SK-N-SH treated with all-trans-retinoic acid at 6 μM for 48 hours (cell line): ENCODE data around the gene SUPT3H.

Experiments
- ARNTL ChIP-seq: fragments of 450-650 bp; formaldehyde crosslinking; IDR thresholded peaks from 2 replicates; pipeline ENCODE4 v1.5.0; 2020; ENCODE audit warnings: low read depth, mild to moderate bottlenecking, moderate library complexity, borderline replicate concordance
- CSDC2 ChIP-seq: fragments of 250-450 bp; sonication (Bioruptor Pico); IDR thresholded peaks from 2 replicates; pipeline ENCODE4 v1.5.0; 2020; ENCODE audit warnings: mild to moderate bottlenecking, moderate library complexity
- PATZ1 ChIP-seq: fragments of 250-450 bp; sonication (Bioruptor Pico); IDR thresholded peaks from 2 replicates; pipeline ENCODE4 v1.8.0; 2020; ENCODE audit warnings: mild to moderate bottlenecking, moderate library complexity, borderline replicate concordance
- POU6F1 ChIP-seq: fragments of 250-450 bp; sonication (Bioruptor Pico); IDR thresholded peaks from 2 replicates; pipeline ENCODE4 v1.8.0; 2021; ENCODE audit warnings: low read depth, mild to moderate bottlenecking, moderate library complexity, borderline replicate concordance
- TCF4 ChIP-seq: fragments of 250-450 bp; sonication (Bioruptor Pico); IDR thresholded peaks from 2 replicates; pipeline ENCODE4 v1.8.0; 2021; ENCODE audit warnings: mild to moderate bottlenecking, moderate library complexity, borderline replicate concordance
- ZFP3 ChIP-seq: fragments of 250-450 bp; sonication (Bioruptor Pico); IDR thresholded peaks from 2 replicates; pipeline ENCODE4 v1.5.0; 2020; ENCODE audit warnings: mild to moderate bottlenecking, moderate library complexity
- ZNF70 ChIP-seq: fragments of 450-650 bp; formaldehyde crosslinking; IDR thresholded peaks from 2 replicates; pipeline ENCODE4 v1.5.0; 2020; ENCODE audit warnings: mild to moderate bottlenecking, moderate library complexity

GRCh38 chr6:44851176-44851575 lies 526.6 kb downstream of the SUPT3H start:
- TF ChIP-seq ZFP3 (CRISPR knock-in tag): no peak
- no peak for TF ChIP-seq TCF4 (CRISPR knock-in tag)
- no peak for TF ChIP-seq CSDC2 (CRISPR knock-in tag)
- TF ChIP-seq ZNF70: no peak
- TF ChIP-seq ARNTL (CRISPR knock-in tag): no peak
- no peak for TF ChIP-seq POU6F1 (CRISPR knock-in tag)
- no peak for TF ChIP-seq PATZ1 (CRISPR knock-in tag)
